Measurements from ENCODE around the gene WLS. TPM values are rescaled to one million over a fixed set of nuclear protein-coding genes. Genes with fewer than 3 reads are reported as not detected.

WLS gene
- total RNA-seq, 6 experiments from 2014 or later = 9.3 to 36.0 (median 25.8) TPM

GRCh38 chr1:68085752-68086151 is 146.6 kb downstream of the WLS start:
- TF ChIP-seq POLR2A (IDR thresholded peaks at IDR 0.05) (no peak), CTCF (IDR thresholded peaks at IDR 0.05) (no peak)
- Histone ChIP-seq H3K9me3 (no peaks in the 10 kb centered on the region), H3K27ac (no peak overlapping the region), H3K36me3 (no peaks in the 10 kb centered on the region), H3K27me3 (no peaks in the 10 kb centered on the region), H3K4me3 (no peak overlapping the region), H3K4me1 (no peaks in the 10 kb centered on the region)
- intact Hi-C loops (cut with DNase I) = no loop called here
- no peak for DNase-seq
- ATAC-seq = no peak
- 88% methylated on average over 1 of the region's 1 CpG for WGBS (ENCODE audit: insufficient coverage, low coverage, low lambda C conversion rate, missing lambda C conversion rate)

- Histone ChIP-seq H3K9me3 (no peaks in the 10 kb centered on the region), H3K27me3 (no peaks in the 10 kb centered on the region), H3K4me3 (no peak overlapping the region), H3K4me1 (no peaks in the 10 kb centered on the region), H3K27ac (no peak overlapping the region), H3K36me3 (no peaks in the 10 kb centered on the region)
- 61% methylated on average over 2 of the region's 2 CpGs for WGBS (ENCODE audit: insufficient coverage, low coverage, low lambda C conversion rate, missing lambda C conversion rate)
- no peak for DNase-seq
- intact Hi-C loops (cut with DNase I) = no loop called here
- TF ChIP-seq CTCF (IDR thresholded peaks at IDR 0.05) (no peak), POLR2A (IDR thresholded peaks at IDR 0.05) (no peak)
- no peak for ATAC-seq
Observed at GRCh38 chr1:68083686-68084085, 148.6 kb downstream of the WLS start.

- H3K4me1 ChIP-seq = no peaks in the 10 kb centered on the region
Observed at GRCh38 chr1:68081775-68082283, 150.5 kb downstream of the WLS start.

DNA sequence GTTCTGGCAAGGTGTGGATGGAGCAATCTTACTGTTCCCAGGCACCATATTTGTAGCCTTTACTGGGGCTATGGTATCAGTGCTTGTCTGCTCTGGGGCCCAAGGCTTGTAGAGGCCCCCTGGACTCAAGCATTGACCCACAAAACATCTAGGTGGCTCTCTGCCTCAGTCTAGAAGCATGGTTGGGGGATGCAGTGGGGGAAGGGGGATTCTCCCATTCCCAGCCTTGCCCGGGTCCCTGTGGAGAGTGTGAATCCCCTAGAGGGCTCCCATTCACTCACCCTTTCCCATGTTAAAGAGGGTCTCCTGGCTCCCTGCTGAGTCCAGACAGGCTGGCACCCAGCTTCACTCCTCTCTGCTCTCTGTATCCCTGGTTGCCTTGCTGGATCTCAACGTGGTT is 153.7 kb downstream of the WLS start:
- DNase-seq = no peak
- no peaks in the 10 kb centered on the region for H3K9me3 ChIP-seq
- H3K27me3 ChIP-seq = no peaks in the 10 kb centered on the region
- ATAC-seq = no peak
- no peak for TF ChIP-seq CTCF (IDR thresholded peaks at IDR 0.05)
- no peak for TF ChIP-seq POLR2A (IDR thresholded peaks at IDR 0.05)
- H3K4me3 ChIP-seq = no peak overlapping the region
- 50% methylated on average over 1 of the region's 2 CpGs for whole genome bisulfite sequencing (ENCODE audit: insufficient coverage, low coverage, low lambda C conversion rate, missing lambda C conversion rate)
- intact Hi-C loops (cut with DNase I) = no loop called here
- H3K27ac ChIP-seq = no peak overlapping the region
- no peaks in the 10 kb centered on the region for H3K36me3 ChIP-seq
- no peaks in the 10 kb centered on the region for H3K4me1 ChIP-seq

More at GRCh38 chr1:68081775-68082283, 150.5 kb downstream of the WLS start:
- intact Hi-C loops (cut with DNase I) = no loop called here
- no peak for ATAC-seq
- Histone ChIP-seq H3K4me3 (no peak overlapping the region), H3K27ac (no peak overlapping the region), H3K36me3 (no peaks in the 10 kb centered on the region), H3K9me3 (no peaks in the 10 kb centered on the region), H3K27me3 (no peaks in the 10 kb centered on the region)
- DNase-seq = no peak
- no peak for TF ChIP-seq CTCF (IDR thresholded peaks at IDR 0.05)
- TF ChIP-seq POLR2A (IDR thresholded peaks at IDR 0.05) = no peak

MicroRNA genes within 50 kb of the gene (microRNA counts, 767-probe panel; counts per million panel counts)
- microRNA hsa-miR-1262 = 237 counts per million

Small RNA genes lying within 50 kb of the gene (microRNA-seq; reads per million reads assigned to microRNA genes)
- 1.4 to 1.9 reads per million in 2 donors for gene MIR1262

Small RNA genes lying within 50 kb of the gene (small RNA-seq; reads per million reads assigned to genes)
- gene COX6B1P7 (0 reads per million in 2 experiments), gene MIR1262 (0.77 to 2.2 reads per million in 2 experiments)

Other genes starting within 250 kb of the WLS start
- 1 to 10 TPM in 4 of 6 experiments, under 1 TPM in 2; 0.62 to 6.4 (median 1.9) TPM for gene DIRAS3, start 181.9 kb downstream of the WLS start, total RNA-seq
- not detected for gene RPE65, start 217.4 kb upstream of the WLS start, total RNA-seq